ENCODE results near the gene CCDC88B. TPM values are rescaled to one million over a fixed set of nuclear protein-coding genes. Genes with fewer than 3 reads are reported as not detected.

The CCDC88B gene
- total and polyA plus RNA-seq, 2 of the 8 experiments (the other 6 are each of a cell fraction or from before 2014, with no cell fraction given) = 5.9 to 12.5 TPM

DNA sequence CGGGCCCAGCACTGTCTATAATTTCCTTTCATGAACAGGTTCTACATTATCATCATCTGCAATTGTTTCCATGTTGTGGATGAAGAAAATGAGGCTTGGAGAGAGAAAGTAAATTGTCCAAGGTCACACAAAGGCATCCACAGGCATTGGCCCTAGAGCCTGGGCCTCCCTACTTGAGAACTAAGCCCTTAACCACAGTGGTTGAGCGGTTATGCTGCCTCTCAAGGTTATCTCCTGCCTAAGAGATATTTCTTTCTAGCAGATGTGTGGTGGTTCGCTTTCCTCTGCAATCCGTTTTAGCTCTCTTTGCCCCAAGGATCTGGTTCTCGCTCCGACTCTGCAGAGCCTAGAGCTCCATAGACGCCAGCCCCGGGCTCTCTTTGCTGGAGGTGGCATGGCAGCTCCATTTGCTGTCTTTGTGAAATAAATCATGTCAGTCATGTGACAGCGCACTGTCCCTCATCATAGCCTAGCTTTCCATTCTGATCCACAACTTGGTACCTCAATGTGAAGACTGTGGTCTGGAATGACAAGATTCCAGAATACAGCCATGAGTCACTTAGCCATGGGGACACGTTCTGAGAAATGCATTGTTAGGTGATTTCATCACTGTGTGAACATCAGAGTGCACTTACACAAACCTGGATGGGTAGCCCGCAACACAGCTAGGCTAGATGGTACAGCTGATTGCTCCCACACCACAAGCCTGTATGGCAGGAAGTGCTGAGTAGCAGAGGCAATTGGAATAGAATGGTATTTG is 46.1 kb downstream of the CCDC88B start:
- WGBS, 2 experiments (ENCODE audit: extremely low coverage in 1 of 2, insufficient coverage in 1 of 2, insufficient read length in 1 of 2, insufficient replicate concordance in 2 of 2, low coverage in 1 of 2, low lambda C conversion rate in 2 of 2, missing lambda C conversion rate in 1 of 2) = 84% methylated on average over 11 of the region's 11 CpGs; no CpG with 5 or more reads in 1 of the 2 experiments
- H3K9ac ChIP-seq (replicated peaks in 1 of 4; ENCODE audit: extremely low read depth in 1 of 4, low read depth in 3 of 4, low read length in 3 of 4) = no peak overlapping the region
- CTCF ChIA-PET (ENCODE audit: partially characterized antibody) = interaction anchor here (0.7 to 3.0 kb wide), 12 partner anchors 17 to 249 kb away, joined by 3 to 16 read pairs (median 3); no protein-coding TSS in a partner anchor
- TF ChIP-seq POU5F1 (IDR thresholded peaks at IDR 0.05; ENCODE audit: low read depth, low read length) (no peak), EZH2 (IDR thresholded peaks at IDR 0.05; ENCODE audit: low read depth, low read length, severe bottlenecking) (no peak)

More for the DNA sequence above, 46.1 kb downstream of the CCDC88B start:
- Histone ChIP-seq H4K8ac (ENCODE audit: extremely low read depth, insufficient read depth, low read length) (no peak overlapping the region), H3K9me3 (ENCODE audit: insufficient read depth in 2 of 2, low read depth in 1 of 2, low read length in 1 of 2) (no peaks in the 10 kb centered on the region), H2BK15ac (ENCODE audit: low read length) (no peak overlapping the region), H3K56ac (replicated peaks; ENCODE audit: insufficient read length, low read depth, low read length) (no peak overlapping the region), H3K18ac (ENCODE audit: extremely low read depth, low read length) (no peak overlapping the region), H2BK20ac (ENCODE audit: low read length) (no peak overlapping the region), H3K27ac (ENCODE audit: low read depth, low read length) (no peak overlapping the region), H3K23ac (ENCODE audit: insufficient read length) (no peak overlapping the region), H4K5ac (ENCODE audit: insufficient read length, low read depth, low read length) (no peak overlapping the region), H4K91ac (replicated peaks; ENCODE audit: insufficient read length, low read length) (no peak overlapping the region), H2AFZ (ENCODE audit: low read length) (no peak overlapping the region), H2BK12ac (ENCODE audit: low read depth, low read length) (no peak overlapping the region), H3K4ac (replicated peaks; ENCODE audit: insufficient read length, low read depth, low read length) (no peak overlapping the region), H3K36me3 (ENCODE audit: control insufficient read depth in 2 of 4, insufficient read depth in 4 of 4, low read length in 3 of 4) (no peaks in the 10 kb centered on the region), H2BK5ac (ENCODE audit: low read depth, low read length) (no peak overlapping the region), H2BK120ac (replicated peaks; ENCODE audit: low read depth, low read length) (no peak overlapping the region), H3K4me2 (ENCODE audit: insufficient read depth in 1 of 2, low read depth in 2 of 2, low read length in 2 of 2) (no peak overlapping the region), H3K4me3 (ENCODE audit: extremely low read depth in 1 of 4, insufficient read depth in 2 of 4, low read depth in 3 of 4, low read length in 4 of 4) (no peak overlapping the region), H3K4me1 (replicated peaks in 1 of 4; ENCODE audit: control insufficient read depth in 3 of 4, insufficient read depth in 4 of 4, low read length in 3 of 4) (peaks cover 0 to 2% (median 0%) of the 10 kb centered on the region in 4 experiments; a peak in 4 of 7 replicates), H3K79me1 (ENCODE audit: low read depth, low read length) (no peaks in the 10 kb centered on the region; the same call in 1 of the 2 replicates), H2AK5ac (ENCODE audit: low read depth, low read length) (no peak overlapping the region), H3K79me2 (ENCODE audit: control insufficient read depth in 1 of 2, insufficient read depth in 2 of 2, low read length in 2 of 2) (no peaks in the 10 kb centered on the region), H3K23me2 (ENCODE audit: low read depth, low read length) (no peaks in the 10 kb centered on the region), H3K14ac (ENCODE audit: insufficient read length) (no peak overlapping the region), H4K20me1 (replicated peaks in 1 of 2; ENCODE audit: control insufficient read depth in 1 of 2, insufficient read depth in 2 of 2, low read length in 2 of 2) (no peaks in the 10 kb centered on the region), H3K27me3 (replicated peaks in 1 of 4; ENCODE audit: control insufficient read depth in 3 of 4, extremely low read depth in 1 of 4, insufficient read depth in 3 of 4, low read length in 3 of 4) (peaks cover 0 to 2% (median 0%) of the 10 kb centered on the region in 4 experiments; a peak in 1 of 7 replicates)
- POLR2A ChIA-PET (ENCODE audit: partially characterized antibody) = no interaction called here
- DNase-seq (ENCODE audit: low read depth in 1 of 2, low spot score in 2 of 2) (no peak), FAIRE-seq (no peak)

Data from H1 (cell line).